HK-2 (cell line): Measurements from ENCODE around the gene DTYMK.
A peak's percentile ranks its signal among the peaks of the same experiment; 100 is the strongest.

Experiments used
- DNase-seq: peaks from one replicate; pipeline ENCODE4 v3.0.0-alpha.2; 2018; ENCODE audit not compliant: unreplicated experiment

The DTYMK gene, protein sequence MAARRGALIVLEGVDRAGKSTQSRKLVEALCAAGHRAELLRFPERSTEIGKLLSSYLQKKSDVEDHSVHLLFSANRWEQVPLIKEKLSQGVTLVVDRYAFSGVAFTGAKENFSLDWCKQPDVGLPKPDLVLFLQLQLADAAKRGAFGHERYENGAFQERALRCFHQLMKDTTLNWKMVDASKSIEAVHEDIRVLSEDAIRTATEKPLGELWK

DNA sequence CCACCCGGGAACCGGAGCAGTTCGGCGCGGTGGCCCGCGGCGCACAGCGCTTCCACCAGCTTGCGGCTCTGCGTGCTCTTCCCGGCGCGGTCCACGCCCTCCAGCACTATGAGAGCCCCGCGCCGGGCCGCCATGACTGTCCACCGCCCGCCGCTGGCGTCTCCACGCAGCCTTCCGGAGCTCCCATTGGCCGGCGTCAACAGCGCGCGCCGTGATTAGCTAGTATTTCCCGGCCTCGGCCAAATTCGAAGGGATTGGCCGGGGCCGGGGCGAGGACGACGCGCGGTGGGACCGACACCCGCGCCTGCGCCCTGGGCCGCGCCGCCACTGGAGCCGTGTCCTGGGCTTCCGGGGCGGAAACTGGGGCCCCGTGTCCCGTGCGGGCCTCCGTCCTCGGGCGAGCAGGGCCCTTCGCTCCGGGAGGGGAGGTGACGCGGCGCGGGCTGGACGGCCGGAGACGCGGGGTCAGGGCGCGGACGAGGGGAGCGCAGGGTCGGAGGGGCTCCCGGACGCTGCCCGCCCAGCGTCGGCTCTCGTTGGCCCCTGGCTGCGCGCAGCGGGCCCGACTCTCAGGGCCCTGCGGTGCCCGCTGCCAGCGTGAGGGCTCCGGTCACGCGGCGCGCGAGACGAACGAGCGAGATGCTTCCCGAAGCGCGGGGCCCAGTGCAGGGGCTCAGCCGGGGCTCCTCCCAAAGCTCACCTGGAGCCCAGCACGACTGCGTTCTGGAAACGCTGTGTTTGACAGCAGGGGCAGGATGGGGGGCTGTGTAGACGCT, at the start of gene DTYMK:
DTYMK (minus strand) TSS at position 166 of the 776 bp plus-strand sequence; CDS start at position 134, 32 bp downstream.
- peak; percentile 96 for DNase-seq

DNA sequence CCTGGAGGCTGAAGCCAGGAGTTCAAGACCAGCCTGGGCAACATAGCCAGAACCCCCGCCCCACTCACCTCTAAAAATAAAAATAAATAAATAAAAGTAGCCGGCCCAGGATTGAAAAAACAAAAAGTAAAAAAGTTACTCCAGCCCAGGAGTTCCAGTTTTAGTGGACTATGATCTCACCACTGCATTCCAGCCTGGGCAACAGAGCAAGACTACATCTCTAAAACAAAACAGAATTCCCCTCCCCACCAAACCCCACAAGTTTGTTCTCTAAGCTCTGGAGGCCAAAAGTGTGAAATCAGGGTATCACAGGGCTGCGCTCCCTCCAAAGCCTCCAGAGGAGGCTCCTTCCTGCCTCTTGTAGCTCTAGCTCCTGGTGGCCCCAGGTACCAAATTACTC, 49.5 kb upstream of the DTYMK start:
- no peak for DNase-seq

DNA sequence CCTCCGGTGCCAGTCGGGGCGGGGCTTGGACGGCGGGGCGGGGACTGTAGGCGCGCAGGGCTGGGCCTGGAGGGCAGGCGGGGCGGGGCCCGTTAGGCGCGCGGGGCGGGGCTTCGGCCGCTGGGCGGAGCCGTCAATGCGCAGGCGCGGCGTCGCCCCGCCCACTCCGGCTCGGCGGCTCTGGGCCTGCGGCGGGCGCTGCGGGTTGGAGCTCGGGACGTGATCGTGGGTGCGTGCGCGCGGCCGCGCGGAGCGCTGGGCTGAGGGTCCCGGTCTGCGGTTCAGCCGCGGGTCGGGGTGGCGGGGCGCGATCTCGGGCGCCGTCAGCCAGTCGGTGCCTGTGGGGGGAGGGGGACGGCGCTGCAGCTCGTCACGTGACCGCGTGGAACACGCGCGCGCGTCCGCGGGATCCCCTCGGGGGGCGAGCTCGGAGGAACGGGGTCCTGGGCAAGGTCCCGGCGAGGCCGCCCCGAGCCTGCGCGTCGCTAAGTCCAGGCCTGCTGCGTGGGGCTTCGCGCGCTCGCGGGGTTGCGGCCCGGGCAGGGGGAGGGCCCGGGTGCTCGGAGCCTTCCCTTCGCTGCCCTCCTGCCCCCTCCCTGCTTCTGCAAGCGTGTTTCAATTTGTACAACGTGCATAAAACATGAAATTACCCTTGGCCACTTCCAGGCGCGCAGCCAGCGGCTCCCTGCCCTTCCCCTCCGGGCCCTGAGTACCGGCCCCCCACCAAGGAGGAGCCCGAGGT, 48.0 kb upstream of the DTYMK start, which contains the start of gene D2HGDH:
D2HGDH (plus strand) TSS at position 164 of the 742 bp plus-strand sequence. CDS start 595 bp downstream, outside the sequence.
- peak; percentile 95 for DNase-seq

DNA sequence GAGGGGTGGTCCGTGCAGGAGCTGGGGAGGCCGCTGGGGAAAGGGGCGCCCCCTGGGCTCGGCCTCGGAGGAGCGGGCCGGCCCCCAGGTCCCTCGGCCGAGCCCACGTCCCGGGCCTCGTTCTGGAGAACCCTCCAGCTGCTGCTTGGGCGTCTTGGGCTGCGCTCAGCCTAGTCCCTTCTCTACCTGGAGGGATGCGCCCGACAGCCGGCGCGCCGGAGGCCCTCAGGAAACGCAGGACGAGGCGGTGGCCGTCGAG, 47.5 kb upstream of the DTYMK start:
- DNase-seq: no peak

DNA sequence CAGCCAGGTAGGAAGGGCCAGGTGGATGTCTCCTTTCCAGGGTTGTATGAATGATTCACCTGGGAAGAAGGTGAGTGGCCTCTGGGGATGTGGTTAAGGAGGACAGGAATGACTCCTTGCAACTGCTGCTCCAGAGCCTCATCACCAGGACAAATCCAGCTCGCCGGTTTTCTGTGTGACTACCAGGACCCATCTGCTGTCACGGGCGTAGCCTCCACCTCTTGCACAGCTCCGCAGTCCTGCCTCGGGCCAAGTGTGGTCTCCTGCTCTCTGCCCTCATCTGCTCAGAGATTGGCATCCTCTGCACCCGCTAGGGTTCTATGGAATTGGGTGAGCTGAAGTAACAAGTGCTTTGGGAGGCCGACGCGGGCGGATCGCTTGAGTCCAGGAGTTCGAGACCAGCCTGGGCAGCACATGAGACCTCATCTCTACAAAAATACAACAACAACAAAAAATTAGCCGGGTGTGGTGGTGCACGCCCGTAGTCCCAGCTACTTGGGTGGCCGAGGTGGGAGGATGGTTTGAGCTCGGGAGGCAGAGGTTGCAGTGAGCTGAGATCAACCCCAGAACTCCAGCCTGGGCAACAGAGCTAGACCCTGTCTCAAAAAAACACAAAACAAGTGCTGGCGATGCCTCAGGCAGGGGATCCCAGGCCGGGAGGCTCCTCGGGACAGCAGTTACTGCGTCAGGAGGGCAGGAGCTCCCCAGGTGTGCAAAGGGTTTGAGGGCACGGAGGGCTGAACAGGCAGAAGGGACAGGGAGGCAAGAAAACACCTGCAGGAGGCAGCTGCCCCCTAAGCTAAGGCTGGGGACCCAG, 47.0 kb upstream of the DTYMK start:
- DNase-seq: no peak

DNA sequence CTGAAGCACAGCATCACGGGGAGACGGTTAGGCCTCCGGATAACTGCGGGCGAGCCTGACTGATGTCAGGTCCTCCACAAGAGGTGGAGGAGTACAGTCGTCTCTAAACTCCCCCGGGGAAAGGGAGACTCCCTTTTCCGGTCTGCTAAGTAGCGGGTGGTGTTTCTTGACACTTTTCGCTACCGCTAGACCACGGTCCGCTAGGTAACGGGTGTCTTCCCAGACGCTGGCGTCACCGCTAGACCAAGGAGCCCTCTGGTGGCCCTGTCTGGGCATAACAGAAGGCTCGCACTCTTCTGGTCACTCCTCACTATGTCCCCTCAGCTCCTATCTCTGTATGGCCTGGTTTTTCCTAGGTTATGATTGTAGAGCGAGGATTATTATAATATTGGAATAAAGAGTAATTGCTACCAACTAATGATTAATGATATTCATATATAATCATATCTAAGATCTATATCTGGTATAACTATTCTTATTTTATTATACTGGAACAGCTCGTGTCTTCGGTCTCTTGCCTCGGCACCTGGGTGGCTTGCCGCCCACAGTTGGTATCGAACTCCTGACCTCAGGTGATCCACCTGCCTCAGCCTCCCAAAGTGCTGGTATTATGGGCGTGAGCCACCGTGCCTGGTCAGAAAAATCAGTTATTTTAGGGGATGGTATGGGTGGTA, 46.0 kb upstream of the DTYMK start:
- peak; percentile 38 for DNase-seq

DNA sequence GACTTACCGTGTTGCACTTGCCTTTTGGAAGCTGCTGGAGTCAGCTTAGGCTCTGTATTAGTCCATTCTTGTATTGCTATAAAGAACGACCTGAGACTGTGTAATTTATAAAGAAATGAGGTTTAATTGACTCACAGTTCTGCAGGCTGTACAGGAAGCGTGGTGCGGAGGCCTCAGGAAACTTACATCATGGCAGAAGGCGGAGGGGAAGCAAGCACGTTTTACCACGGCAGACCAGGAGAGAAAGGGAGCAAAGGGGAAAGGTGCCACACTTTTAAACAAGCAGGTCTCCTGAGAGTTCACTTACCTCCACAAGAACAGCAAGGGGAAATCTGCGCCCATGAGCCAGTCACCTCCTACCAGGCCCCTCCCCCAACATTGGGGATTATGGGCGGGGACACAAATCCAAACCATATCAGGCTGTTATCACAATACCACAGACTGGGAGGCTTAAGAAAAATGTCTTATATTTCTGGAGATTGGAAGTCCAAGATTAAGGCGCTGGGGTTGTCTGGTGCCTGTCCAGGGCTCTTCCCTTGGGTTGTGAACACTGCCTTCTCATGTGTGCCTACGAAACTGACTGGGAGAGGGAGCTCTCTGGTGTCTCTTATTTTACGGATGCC, 44.2 kb upstream of the DTYMK start:
- no peak for DNase-seq

DNA sequence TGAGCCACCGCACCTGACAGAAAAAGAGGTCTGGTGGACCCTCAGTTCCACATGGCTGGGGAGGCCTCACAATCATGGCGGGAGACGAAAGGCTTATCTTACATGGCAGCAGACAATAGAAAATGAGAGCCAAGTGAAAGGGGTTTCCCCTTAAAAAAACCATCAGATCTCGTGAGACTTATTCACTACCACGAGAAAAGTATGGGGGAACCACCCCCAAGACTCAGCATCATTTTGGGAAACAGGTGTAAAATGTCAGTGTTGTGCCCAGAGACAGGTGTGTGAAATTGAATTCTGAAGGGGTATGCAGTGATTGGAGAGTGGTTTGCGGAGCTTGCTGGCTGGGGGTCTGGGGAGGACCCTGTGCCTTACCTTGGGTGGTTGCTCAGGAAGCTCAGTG, 43.3 kb upstream of the DTYMK start:
- DNase-seq: no peak

DNA sequence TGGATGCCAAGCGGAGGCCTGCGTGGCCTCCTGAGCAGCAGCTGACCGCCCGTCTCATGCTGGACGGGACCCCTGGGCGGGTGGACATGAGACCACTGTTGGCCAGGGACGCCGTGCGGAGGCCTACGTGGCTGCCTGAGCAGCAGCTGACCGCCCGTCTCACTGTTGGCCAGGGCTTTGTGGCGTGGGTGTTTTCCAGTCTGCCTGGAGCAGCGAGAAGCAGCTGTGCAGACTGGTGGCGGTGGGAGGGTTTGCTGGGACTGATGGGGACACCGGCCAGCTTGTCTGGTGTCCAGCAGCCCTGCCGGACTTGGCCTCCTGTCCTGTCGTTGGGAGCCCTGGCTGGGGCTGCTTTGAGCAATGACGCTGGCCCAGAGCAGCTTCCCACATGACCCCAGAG, 42.0 kb upstream of the DTYMK start:
- no peak for DNase-seq

DNA sequence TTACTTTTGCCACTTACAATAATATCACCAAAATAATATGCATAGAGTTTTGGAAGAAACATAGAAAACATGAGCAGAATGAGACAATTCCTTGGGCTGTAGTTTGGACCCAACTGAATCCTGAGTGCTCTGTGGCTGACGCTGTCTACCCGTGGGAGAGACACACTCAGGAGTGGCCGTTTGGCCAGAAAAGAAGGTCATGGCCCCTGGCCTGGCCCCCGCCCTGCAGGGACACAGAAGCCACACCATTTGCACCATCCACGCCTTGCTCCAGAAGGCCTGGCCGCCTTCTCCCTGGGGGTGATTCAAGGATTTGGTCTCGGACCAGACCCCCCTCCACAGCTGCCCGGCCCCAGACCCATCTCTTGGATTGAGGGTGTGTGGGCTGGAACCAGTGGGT, 41.4 kb upstream of the DTYMK start:
- DNase-seq: no peak

DNA sequence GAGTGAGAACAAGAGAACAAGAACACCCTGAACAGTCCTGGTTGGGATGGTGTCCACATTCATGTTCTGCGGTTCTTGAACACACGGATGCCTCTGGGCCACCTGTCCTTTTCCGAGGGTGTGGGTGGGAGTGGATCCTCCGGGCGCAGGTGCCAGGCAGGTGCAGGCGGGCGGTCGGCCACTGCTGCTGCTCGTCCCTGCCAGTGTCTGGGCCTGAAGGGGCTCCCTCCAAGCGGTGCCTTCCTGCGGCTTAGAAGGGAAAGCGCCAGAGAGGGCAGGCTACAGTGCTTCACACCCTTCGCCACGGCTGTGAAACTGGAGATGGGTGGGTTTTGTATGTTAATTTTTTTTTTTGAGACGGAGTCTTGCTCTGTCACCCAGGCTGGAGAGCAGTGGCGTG, 39.8 kb upstream of the DTYMK start:
- DNase-seq: no peak

DNA sequence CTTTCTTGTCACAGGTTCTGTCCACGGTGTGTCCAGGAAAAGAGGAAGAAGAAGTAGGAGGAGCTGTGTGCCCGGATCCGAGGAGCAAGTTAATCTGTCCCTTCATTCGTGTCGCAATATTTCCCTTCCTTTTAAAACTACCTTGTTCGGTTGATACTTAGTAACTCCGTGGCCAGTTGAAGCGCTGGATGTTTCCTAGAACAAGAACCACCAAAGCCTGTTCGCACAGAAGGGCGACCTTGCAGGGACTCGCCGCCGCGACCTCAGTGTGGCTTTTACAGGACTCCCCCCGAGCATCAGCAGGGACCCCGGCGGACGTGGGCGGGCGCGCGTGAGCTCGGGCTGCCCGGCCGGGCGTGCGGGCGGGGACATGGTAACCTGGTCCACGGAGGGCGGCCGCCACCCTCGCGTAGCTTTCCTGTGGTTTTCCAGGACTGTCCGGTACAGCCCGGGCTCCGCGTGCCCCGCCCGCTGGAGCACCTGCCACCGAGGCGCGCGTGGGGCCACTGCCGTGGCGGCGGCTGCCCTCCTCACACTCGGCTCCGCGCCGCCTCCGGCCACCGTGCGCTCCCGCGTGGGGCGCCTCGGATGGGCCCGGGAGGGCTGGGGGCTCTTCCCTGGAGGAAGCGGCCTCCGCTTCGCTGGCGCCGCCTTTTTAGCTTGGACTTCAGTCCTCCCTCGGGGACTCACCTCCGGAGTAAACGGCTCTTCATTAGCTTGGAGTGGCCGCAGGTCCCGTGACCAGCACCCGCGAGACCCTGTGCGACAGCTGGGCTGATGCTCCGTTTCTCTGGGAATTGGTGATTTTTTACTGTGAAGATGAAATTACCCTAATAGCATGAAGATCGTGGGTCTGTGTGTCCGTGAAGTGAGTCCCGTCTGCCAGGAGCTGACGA, 38.6 kb upstream of the DTYMK start:
- no peak for DNase-seq

DNA sequence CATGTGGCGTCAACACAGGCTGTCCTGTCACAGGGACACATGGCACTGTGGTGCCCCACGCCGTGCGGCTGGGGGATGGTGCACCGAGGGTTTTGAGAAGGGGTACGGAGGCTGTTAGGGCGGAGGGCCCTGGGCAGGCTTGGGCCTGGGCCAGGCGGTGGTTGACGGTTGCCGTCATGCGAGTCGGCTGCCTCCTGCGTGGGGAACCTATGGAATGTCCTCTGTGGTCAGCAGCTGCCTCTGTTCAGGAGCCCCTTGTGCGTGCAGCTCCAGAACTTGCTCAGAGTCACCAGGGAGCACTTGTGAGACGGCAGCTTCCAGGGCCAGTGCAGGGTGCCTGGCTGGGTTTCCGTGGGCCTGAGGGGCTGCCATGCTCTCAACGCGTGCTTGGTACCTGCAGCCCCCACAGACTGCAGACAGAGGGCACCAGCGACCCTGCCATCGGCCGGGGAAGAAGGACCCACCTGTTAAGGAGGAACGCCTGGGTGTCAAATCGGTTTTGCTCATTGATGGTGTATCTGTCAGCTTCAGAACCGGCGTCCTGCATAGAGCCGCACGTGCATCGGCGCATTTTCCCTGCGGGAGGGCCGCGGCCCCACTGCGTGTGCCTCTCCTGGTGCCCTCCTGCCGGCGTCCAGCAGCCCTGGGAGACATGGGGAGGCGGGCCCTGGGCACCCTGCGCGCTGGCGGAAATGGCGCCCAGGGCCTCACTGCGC, 37.8 kb upstream of the DTYMK start:
- no peak for DNase-seq

DNA sequence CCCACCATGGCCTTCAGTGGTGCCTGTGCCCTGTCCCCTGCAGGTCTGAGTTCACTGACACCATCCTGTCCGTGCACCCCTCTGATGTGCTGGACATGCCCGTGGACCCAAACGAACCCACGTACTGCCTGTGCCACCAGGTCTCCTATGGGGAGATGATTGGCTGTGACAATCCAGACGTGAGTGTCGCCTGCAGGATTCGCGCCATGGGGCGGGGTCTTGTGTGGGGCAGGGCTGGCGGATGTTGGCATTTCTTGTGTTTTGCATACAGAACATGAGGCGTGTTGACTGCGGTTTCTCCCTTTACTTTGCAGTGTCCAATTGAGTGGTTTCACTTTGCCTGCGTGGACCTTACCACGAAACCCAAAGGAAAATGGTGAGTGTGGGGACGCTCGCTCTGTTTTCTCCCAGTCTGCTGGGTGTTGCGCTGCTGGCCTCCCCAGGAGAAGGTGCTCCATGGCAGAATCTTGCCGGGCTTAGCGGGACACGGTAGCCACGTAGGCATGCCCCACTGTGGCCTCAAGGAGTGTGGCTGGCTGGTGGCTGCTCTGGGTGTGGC, 36.4 kb upstream of the DTYMK start:
- DNase-seq: no peak

DNA sequence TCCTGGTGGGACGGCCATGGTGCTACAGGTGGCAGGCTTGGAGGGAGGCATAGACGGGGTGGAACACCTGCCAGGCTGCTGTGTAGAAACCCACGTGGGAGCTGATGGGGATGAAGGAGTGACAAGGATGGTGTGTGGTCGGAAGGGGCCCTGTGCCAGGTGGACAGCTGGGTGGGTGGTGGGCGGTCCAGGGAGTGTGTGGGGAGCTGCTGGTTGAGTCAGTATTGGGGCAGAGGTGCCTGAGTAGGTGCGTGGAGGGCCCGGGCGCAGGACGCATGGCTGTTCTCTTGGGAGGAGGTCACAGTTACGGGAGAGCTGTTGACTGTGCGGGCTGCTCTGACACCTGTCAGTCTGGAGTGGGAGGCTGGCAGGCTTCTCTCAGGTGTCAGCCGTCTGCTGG, 35.2 kb upstream of the DTYMK start:
- DNase-seq: no peak

DNA sequence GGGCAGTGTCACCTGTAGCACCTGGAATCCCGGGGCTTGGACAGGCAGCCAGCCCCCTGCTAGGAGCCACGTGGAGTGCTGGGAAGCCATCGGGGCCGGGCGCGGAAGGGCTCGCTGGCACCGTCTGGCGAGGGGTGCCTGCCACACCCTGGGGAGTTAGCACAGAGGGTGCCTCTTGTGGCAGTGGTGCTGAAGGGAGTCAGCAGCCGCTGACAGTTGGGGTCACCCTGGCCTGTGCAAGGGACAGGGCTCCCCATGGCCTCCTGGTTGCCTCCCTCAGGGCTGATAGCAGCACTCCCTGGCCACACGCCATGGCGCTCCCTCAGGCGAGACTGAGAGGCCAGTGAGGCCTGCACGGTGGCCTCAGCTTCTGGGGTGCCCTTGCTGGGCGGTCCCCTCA, 33.9 kb upstream of the DTYMK start:
- DNase-seq: no peak

DNA sequence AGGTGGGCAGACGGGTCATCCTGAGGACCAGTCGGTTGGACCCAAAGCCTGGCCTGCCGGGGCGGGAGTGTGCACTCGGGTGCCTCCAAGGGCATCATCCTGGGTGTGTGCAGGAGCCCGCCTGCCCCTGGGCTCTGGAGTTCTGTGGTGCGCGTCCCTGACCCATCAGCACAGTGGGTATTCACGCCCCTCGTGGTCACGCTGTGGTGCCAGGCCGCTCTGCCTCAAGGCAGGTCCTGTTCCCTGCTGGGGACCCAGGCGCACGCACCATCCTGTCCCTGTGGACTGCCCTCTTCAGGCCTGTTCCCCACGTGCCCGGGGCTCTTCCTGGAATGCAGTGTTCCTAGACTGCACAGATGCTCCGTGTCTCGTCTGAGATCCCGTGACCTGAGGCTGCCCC, 33.5 kb upstream of the DTYMK start:
- DNase-seq: no peak

DNA sequence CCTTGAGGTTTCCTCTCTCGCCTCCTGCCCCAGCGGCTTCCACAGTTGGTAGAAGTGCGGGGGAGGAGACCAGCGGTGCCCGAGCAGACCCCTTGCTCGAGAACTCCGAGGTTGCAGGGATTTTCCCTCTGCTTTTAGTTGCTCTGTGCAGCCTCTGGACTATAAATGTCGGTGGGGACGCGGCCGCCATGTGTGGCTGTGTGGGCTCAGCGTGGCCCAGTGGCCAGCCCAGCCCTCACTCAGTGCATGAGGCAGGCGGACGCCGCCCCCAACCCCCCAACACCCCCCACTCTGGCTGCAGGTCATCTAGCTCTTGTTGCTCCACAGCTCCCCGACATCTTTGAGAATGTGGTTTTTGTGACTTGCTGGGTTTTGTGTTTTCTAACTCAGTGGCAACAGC, 32.5 kb upstream of the DTYMK start:
- DNase-seq: no peak

DNA sequence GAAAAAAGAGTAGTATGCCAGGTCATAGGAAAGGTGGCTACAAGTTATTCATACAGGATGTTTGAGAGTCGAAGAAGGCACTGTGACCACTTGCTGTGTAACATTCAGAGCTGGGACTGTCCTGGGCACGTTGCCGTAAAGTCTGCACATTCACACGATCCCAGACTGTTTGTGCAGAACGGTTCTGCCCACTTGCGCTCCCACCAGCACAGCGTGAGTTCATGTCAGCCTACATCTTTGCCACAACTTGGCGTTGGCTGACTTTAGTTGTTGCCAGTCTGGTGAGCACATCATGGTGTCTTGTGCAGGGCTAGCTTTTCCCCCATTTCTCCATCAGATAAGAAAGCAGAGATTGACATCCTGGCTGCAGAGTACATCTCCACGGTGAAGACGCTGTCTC, 22.3 kb upstream of the DTYMK start:
- DNase-seq: no peak
